GM20000 (cell line): Measurements from ENCODE around the gene CDCA8.

Experiments used
- DNase-seq: peaks from one replicate; pipeline ENCODE4 v3.0.0; 2012; ENCODE audit warnings: low spot score
- TF ChIP-seq, protein P1 (sequence below): IDR thresholded peaks from 2 replicates; pipeline ENCODE4 v1.5.1; 2012; ENCODE audit warnings: mild to moderate bottlenecking, control low read depth; ENCODE audit errors: extremely low read depth, missing control alignments

The CDCA8 gene

DNA sequence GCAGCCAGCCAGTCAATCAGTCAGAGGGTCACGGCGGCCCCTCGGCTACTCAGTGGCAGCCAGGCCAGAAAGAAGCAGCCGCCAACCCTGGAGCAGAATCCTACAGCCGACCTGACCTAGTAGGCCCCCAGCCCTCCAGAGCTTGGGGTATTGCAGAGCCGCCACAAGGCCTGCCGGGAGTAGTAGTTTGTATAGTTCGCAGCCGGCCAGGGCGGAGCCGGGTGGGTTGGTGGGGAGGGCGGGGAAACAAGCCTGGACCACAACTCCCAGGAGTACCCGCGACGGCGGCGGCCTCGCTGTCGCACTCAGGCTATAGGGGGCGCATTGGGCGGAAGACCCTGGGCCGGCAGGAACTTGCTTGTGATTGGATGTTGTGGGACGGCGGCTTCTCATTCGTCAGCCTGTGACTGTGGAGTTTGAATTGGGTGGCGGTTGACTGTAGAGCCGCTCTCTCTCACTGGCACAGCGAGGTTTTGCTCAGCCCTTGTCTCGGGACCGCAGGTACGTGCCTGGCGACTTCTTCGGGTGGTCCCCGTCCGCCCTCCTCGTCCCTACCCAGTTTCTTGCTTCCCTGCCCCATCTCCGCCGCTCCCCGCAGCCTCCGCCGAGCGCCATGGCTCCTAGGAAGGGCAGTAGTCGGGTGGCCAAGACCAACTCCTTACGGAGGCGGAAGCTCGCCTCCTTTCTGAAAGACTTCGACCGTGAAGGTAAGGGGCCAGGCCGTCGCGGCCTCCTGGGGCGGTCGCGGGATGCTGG lies at the start of gene CDCA8:
Gene CDCA8 (plus strand): TSS at position 439 of the 756 bp plus-strand sequence. CDS start 175 bp downstream, at position 614.
- peak; percentile 97 for DNase-seq
- TF ChIP-seq, protein P1, sequence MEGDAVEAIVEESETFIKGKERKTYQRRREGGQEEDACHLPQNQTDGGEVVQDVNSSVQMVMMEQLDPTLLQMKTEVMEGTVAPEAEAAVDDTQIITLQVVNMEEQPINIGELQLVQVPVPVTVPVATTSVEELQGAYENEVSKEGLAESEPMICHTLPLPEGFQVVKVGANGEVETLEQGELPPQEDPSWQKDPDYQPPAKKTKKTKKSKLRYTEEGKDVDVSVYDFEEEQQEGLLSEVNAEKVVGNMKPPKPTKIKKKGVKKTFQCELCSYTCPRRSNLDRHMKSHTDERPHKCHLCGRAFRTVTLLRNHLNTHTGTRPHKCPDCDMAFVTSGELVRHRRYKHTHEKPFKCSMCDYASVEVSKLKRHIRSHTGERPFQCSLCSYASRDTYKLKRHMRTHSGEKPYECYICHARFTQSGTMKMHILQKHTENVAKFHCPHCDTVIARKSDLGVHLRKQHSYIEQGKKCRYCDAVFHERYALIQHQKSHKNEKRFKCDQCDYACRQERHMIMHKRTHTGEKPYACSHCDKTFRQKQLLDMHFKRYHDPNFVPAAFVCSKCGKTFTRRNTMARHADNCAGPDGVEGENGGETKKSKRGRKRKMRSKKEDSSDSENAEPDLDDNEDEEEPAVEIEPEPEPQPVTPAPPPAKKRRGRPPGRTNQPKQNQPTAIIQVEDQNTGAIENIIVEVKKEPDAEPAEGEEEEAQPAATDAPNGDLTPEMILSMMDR: peak; percentile 19

DNA sequence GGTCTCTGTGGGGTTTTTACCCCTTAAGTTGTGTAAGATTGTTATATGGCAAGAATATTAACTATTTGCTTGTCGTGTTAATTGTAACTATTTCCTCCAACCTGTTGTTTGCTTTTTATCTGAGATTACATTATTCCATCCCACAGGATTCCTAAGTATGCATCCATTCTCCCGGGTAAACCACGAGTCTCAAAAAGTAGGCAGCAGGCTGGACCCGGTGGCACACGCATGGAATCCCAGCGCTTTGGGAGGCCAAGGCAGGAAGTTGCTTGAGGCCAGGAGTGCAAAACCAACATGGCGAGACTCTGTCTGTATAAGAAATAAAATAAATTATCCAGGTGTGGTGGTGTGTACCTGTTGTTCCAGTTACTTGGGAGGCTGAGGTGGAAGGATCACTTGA lies 45.0 kb upstream of the CDCA8 start:
- no peak for DNase-seq
- TF ChIP-seq, protein P1: no peak

DNA sequence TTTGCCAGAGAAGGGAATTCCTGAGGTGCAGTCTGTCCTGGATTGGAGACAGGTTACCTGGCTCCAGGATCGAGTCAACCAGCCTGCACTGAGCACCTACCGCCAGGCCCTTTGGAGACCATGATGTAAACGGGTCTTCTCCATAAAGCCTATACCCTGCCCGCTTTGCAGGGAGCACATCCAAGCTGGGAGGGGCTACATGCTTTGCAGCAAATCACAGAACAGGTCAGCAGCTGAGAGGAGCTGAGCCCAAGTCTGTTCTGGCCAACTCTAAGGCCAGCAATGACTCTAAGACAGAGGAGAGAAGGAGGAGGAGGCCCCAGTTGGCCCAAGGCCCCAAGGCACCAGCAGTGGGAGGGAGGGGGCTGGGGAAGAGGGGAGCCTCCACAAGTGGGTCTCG lies 42.1 kb upstream of the CDCA8 start:
- TF ChIP-seq, protein P1: no peak
- DNase-seq: no peak

DNA sequence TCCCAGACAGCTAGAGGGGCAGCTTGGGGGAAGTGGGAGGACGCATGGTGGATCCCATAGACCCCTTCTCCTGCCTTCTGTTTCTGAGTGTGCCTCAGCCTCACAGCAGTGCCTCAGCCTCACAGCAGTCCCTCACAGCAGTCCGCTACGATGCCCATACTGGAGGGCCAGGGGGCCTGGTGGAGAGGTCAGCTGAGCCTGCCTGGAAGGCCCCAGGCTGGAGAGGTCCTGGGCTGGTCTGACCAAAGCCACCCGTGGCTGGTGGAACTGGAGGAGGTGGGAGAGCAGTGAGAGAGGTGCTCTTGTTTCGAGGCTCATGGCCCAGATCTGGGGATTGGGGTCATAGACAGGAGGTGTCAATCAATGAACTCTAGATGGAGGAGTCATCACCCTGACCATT lies 41.6 kb upstream of the CDCA8 start:
- TF ChIP-seq, protein P1: no peak
- DNase-seq: no peak

DNA sequence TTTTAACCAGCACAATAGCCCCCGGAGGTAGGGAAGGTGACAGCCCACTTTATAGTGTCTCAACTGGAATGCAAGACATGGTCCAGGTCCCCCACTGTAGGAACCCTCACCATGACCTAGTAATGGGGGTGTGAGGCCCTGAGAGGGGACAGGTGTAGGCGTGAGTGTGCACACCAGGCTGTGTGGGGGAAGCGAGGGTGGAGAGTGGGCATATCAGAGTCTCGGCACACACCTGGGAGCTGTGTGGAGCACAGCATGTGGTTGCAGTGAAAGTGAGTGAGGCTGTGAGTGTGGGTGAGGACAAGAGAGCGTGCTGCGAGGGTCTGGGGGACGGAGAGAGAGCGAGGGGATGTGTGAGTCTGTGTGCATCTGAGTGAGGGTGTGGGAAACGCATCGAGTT lies 40.5 kb upstream of the CDCA8 start:
- no peak for DNase-seq
- TF ChIP-seq, protein P1: no peak

DNA sequence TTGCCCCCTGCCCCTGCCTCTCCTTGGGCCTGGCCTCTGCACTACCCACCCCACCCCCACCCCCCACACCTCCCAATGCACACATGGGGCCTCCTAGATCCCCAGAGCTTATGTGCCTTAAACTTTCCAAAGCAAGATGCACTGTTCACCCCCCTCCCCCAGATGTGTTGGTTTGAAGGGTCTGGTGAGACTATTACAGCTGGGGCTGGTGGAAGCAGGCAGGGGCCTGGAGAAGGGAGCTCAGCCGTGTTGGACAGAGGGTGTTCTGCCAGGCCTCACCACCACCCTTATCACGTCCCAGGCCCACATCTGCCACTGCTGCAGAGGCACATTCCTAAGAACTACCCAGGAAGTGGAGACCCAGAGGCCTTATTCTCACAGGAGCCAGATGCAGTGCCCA lies 39.3 kb upstream of the CDCA8 start:
- no peak for DNase-seq
- TF ChIP-seq, protein P1: no peak

DNA sequence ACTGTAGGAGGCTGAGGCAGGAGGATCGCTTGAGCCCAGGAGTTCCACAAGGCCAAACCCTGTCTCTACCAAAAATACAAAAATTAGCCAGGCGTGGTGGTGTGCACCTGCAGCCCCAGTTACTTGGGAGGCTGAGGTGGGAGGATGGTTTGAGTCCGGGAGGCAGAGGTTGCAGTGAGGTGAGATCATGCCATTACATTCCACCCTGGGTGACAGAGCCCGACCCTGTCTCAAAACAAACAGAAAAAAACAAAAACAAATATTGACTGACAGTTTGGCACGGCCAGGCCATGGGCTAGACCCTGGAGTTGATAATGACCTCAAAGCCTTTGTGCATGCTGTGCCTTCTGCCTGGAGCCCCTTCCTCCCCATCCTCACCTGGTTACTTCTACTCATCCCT lies 38.4 kb upstream of the CDCA8 start:
- no peak for DNase-seq
- TF ChIP-seq, protein P1: no peak
